Calu3 (cell line): ENCODE data around the gene NAA10. TPM values are rescaled to one million over a fixed set of nuclear protein-coding genes. Genes with fewer than 3 reads are reported as not detected.

Experiments
- BruUV-seq: library from RNA; stranded (reverse); fragments of 400-500 nt; replicated peaks from 2 replicates; lab custom pipeline; 2021; lab: Mats Ljungman, UMichigan
- CTCF ChIA-PET: fragments of 300-600 bp; sonication (Branson Sonifier 250); formaldehyde crosslinking; loops from one replicate; lab custom pipeline; 2022; ENCODE audit warnings: antibody characterized with exemption; lab: Charles Lee
- DNase-seq: peaks from one replicate; pipeline ENCODE4 v3.0.0; 2022
- H3K27ac Mint-ChIP-seq: one replicate; pipeline ENCODE4 v1.8.0; 2022; ENCODE audit warnings: mixed read lengths; ENCODE audit not compliant: unreplicated experiment
- H3K27me3 Mint-ChIP-seq: one replicate; pipeline ENCODE4 v1.8.0; 2022; ENCODE audit warnings: mixed read lengths; ENCODE audit not compliant: unreplicated experiment
- H3K36me3 Mint-ChIP-seq: one replicate; pipeline ENCODE4 v1.8.0; 2022; ENCODE audit warnings: mild to moderate bottlenecking, moderate library complexity, mixed read lengths; ENCODE audit not compliant: insufficient read depth, unreplicated experiment
- H3K4me1 Mint-ChIP-seq: one replicate; pipeline ENCODE4 v1.8.0; 2022; ENCODE audit warnings: mild to moderate bottlenecking, low read depth, mixed read lengths; ENCODE audit not compliant: unreplicated experiment
- H3K4me3 Mint-ChIP-seq: one replicate; pipeline ENCODE4 v1.8.0; 2022; ENCODE audit warnings: mild to moderate bottlenecking, low read depth, moderate library complexity, mixed read lengths; ENCODE audit not compliant: unreplicated experiment
- H3K9me3 Mint-ChIP-seq: one replicate; pipeline ENCODE4 v1.8.0; 2022; ENCODE audit warnings: low read depth, mixed read lengths; ENCODE audit not compliant: unreplicated experiment
- intact Hi-C: fragments of 100-400 bp; cut with micrococcal nuclease; formaldehyde crosslinking; loops from one replicate; pipeline ENCODE4 v1.10.0; 2022; ENCODE audit not compliant: unreplicated experiment
- total RNA-seq: library from RNA; stranded (reverse); gene quantifications from 2 replicates; pipeline ENCODE4 v1.2.3, GENCODE V29; 2022
- TF ChIP-seq, protein P1 (sequence below): fragments of 200-600 bp; IDR thresholded peaks from one replicate; pipeline ENCODE4 v1.8.0; 2022; ENCODE audit warnings: antibody characterized with exemption; ENCODE audit not compliant: unreplicated experiment

NAA10 gene
- total RNA-seq, 1 experiment from 2014 or later: 139 TPM

DNA sequence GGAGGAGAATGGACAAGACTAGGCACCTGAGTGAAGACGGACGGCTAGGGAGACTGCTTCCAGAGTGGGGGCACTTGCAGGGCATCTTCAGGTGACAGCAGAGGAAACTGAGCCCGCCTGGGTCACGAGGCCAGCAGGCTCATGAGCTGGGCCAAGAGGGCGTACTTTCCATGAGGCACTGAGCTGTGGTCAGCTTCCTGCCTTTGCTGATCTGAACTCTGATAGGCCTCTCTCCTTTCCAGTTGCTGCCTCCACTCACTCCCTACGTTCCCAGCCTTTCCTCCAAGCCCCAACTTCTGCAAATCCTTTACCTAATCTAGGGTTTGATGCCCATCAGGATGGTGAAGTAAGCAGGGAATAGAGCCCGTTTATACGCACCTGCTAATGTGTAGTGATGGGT, 47.5 kb downstream of the NAA10 start:
- intact Hi-C loops: no loop called here
- no peaks in the 10 kb centered on the region for H3K9me3 Mint-ChIP-seq
- H3K4me3 Mint-ChIP-seq: no peak overlapping the region

DNA sequence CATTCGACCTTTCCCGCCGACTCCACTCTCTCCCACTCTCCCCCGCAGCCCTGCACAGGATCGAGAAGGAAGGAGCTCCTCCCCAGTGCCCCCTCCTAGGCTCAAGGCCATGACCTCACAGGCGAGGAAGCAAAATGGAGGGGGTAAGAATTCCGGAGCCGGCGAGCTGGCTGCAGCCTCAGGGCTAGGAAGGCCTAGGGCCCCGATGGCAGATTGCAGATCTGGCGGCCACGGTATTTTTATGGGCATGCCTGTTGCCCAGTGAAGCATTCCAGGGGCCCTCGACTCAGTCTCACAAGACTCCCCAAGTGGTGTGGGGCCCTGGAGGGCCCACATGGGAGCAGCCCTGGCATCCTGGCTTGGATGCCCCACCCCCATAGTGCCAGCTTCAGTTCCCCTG, 47.9 kb downstream of the NAA10 start:
- intact Hi-C loops: no loop called here
- no TSS peak for BruUV-seq
- TF ChIP-seq, protein P1, sequence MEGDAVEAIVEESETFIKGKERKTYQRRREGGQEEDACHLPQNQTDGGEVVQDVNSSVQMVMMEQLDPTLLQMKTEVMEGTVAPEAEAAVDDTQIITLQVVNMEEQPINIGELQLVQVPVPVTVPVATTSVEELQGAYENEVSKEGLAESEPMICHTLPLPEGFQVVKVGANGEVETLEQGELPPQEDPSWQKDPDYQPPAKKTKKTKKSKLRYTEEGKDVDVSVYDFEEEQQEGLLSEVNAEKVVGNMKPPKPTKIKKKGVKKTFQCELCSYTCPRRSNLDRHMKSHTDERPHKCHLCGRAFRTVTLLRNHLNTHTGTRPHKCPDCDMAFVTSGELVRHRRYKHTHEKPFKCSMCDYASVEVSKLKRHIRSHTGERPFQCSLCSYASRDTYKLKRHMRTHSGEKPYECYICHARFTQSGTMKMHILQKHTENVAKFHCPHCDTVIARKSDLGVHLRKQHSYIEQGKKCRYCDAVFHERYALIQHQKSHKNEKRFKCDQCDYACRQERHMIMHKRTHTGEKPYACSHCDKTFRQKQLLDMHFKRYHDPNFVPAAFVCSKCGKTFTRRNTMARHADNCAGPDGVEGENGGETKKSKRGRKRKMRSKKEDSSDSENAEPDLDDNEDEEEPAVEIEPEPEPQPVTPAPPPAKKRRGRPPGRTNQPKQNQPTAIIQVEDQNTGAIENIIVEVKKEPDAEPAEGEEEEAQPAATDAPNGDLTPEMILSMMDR: no peak
- peaks cover 26% of the 10 kb centered on the region for H3K4me1 Mint-ChIP-seq
- peaks cover 33% of the 10 kb centered on the region for H3K27me3 Mint-ChIP-seq
- CTCF ChIA-PET: no interaction called here
- H3K36me3 Mint-ChIP-seq: no peaks in the 10 kb centered on the region
- peak overlapping the region; percentile 50 for H3K4me3 Mint-ChIP-seq
- no peak overlapping the region for H3K27ac Mint-ChIP-seq
- no peak for DNase-seq
- no peaks in the 10 kb centered on the region for H3K9me3 Mint-ChIP-seq

More for the DNA sequence above, 47.5 kb downstream of the NAA10 start:
- no peak for DNase-seq
- BruUV-seq: no TSS peak
- H3K27me3 Mint-ChIP-seq: peaks cover 38% of the 10 kb centered on the region
- CTCF ChIA-PET: no interaction called here
- H3K4me1 Mint-ChIP-seq: peaks cover 21% of the 10 kb centered on the region
- no peak overlapping the region for H3K27ac Mint-ChIP-seq
- no peaks in the 10 kb centered on the region for H3K36me3 Mint-ChIP-seq
- TF ChIP-seq, protein P1: no peak

DNA sequence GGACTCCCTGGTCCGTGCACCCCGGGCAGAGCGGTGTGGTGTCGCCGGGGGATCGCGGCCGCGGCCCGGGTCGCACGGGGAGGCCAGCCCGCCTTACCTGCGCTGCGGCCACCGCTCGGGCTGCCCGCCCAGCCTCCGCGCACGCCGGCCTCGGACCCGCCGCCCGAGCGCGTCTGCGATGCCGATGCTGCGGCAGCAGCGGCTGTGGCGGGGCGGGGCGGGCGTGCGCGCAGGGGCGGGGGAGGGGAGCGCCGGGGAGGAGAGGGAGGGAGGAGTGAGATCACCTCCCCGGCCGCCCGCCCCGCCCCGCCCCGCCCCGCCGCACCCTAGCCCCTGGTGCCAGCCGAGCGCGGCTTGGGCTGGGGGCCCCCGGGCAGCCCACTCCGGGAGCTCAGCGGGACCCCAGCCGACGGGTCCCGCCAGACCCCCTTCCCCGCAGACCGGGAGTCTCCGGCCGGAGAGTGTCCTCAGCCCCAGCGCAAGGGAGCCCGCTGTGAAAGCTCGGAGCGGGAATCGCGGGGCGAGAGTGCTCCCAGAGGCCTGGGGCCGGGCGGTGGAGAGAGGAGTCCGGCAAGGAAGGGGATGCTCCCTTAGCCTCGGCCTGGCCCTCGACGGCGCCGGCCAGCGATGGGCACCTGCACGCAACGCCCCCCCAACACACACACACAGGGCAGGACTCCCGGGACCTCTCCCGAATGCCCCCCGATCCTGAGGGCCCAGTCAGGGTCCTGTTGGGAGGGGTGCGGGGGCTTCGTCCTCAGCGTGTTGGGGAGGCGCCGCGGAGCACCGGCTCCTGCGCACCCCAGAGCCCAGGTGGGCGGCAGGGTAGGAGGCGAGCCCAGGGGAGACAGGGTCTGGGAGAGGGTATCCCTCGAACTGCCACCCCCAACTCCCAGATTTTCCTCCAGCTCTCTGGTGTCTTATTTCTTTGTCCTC, 48.6 kb downstream of the NAA10 start, which contains the start of gene L1CAM:
Gene L1CAM, minus strand, starts transcription at position 206 of the 936 bp plus-strand sequence. CDS start 10,337 bp downstream, outside the sequence.
- no peaks in the 10 kb centered on the region for H3K36me3 Mint-ChIP-seq
- no peak within 1 kb of the TSS for H3K27ac Mint-ChIP-seq
- no peaks in the 10 kb centered on the region for H3K9me3 Mint-ChIP-seq
- TF ChIP-seq, protein P1: no peak
- H3K4me3 Mint-ChIP-seq: peak within 1 kb of the TSS; percentile 62
- H3K4me1 Mint-ChIP-seq: peaks cover 26% of the 10 kb centered on the region
- intact Hi-C loops: loop anchor here (2.0 kb wide), 1 partner anchor 121 kb away; the partner anchor contains the start of gene PLXNB3
- BruUV-seq: no TSS peak
- peaks cover 29% of the 10 kb centered on the region for H3K27me3 Mint-ChIP-seq
- no peak for DNase-seq
- CTCF ChIA-PET: no interaction called here

DNA sequence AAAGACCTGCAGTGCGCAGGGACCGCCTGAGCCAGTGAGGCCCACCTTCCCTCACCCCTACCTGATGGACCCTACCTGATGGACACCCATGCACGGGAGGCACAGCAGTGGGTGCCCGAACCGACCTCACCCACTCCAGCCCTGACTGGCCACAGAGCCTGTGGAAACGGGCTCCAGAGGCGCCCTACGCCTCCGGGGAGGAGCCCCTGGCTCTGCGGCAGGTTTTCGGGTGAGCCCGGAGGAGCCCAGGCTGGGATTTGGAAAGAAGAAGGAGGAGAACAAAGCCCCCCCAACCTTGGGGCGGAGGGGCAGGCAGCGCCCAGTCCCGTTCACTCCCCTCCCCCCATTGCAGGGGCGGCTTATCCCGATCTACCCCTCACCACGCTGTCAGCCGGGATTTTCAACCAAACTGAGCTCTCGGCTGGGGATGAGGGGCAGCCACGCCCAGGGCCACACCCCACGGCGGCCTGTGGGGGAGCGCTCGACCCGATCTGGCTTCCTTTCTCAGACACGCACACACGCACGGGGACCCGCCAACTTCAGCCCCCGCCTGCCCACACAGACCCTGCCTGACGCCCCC, 49.5 kb downstream of the NAA10 start:
- peak overlapping the region; percentile 62 for H3K4me3 Mint-ChIP-seq
- no peaks in the 10 kb centered on the region for H3K36me3 Mint-ChIP-seq
- TF ChIP-seq, protein P1: no peak
- BruUV-seq: no TSS peak
- H3K27ac Mint-ChIP-seq: no peak overlapping the region
- DNase-seq: no peak
- H3K27me3 Mint-ChIP-seq: peaks cover 29% of the 10 kb centered on the region
- intact Hi-C loops: loop anchor here (2.0 kb wide), 1 partner anchor 120 kb away; the partner anchor contains the start of gene PLXNB3
- CTCF ChIA-PET: interaction anchor here (0.6 kb wide), 1 partner anchor 91 kb away, joined by 3 read pairs; the partner anchor contains the start of genes IDH3G and SSR4
- no peaks in the 10 kb centered on the region for H3K9me3 Mint-ChIP-seq
- peaks cover 26% of the 10 kb centered on the region for H3K4me1 Mint-ChIP-seq
